GM18867 (cell line): ENCODE data around the gene SLC5A11.

ENCODE experiments used
- ATAC-seq: cut with Tn5 transposase; IDR thresholded peaks from one replicate; pipeline ENCODE4 v1.9.1; 2021; ENCODE audit warnings: mild to moderate bottlenecking, moderate library complexity; ENCODE audit not compliant: unreplicated experiment

The SLC5A11 gene

GRCh38 chr16:24917236-24917635, 71.5 kb downstream of the SLC5A11 start:
- no peak for ATAC-seq

- no peak for ATAC-seq
Observed at GRCh38 chr16:24917891-24918290, 72.1 kb downstream of the SLC5A11 start.

DNA sequence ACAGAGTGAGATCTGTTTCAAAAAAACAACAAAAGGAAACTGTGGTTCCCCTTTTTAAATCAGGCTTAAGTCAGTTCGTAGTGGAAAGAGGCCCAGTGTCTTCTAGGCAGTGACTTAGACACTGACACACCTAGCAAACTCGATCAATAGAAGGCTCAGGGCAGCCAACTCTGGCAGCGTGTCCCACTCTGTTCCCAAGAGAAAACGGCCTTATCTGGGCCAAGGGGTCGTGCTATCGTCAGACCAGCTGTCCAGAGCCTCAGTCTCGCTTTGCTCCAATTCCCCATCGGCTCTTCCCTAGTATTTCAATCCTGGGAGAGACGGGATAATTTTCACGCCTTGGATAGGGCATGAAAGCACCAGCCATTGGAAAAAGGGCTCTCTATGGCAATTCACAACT, 72.9 kb downstream of the SLC5A11 start:
- no peak for ATAC-seq

- no peak for ATAC-seq
Observed at GRCh38 chr16:24919536-24919935, 73.8 kb downstream of the SLC5A11 start.

- no peak for ATAC-seq
Observed at GRCh38 chr16:24920568-24920967, 74.8 kb downstream of the SLC5A11 start.

DNA sequence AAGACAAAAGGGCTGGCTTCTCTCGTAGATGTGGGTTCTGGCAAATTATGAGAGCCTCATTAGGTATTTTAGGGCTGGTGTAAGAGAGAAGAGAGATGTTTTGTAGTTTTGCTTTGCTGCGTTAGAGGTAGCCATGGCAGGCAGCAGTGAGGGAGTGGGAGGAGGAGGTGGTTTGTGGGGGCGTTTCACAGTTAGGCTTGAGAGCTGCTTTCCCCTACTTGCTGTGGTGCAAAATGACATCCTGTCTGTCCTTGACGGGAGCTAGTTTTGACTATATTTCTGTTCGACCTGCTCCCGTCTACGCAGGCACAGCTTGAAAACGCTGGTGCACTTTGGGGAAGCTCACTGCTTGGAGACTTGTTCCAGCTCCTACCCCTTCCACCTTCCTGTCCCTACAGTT, 75.5 kb downstream of the SLC5A11 start:
- ATAC-seq: no peak

GRCh38 chr16:24925163-24925562, 79.4 kb downstream of the SLC5A11 start:
- no peak for ATAC-seq

DNA sequence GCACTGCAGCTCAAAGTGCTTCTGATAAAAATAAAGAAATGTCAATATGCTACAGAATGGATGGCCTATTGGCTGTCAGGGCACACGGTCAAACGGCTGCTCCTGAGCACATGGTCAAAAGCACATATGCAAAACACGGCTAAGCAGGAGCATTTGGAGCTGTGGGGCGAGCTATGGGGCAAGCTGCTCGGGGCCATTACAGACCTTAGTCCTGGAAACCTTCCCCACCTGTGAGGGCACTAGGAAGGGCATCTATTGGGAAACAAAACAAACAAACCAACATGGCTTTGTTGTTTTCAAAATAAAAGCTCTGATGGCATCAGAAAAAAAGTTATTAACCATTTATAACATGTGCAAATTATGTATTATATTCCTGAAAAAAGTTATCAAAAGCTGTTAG, 83.6 kb downstream of the SLC5A11 start:
- no peak for ATAC-seq

GRCh38 chr16:24930440-24930839, 84.7 kb downstream of the SLC5A11 start:
- ATAC-seq: no peak

- no peak for ATAC-seq
Observed at GRCh38 chr16:24931091-24931490, 85.3 kb downstream of the SLC5A11 start.

DNA sequence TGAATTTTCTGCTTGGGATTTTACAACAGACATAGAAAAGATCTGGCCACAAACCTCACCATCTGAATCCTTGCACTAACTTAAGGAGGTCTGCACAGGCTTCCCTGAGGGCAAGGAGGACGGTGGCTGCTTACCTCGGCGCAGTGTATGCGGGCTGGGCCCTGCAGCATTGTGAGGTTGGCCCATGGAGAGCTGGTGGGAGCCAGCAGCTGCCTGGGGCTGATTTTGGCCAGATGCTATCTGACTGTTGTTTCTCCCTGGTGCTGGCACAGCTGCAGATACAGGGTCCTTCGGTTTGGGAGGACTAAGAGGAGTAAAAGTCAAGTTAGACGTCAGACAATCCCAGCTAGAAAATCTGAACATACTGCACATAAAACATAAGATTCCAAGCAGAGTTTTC, 89.6 kb downstream of the SLC5A11 start:
- ATAC-seq: no peak

DNA sequence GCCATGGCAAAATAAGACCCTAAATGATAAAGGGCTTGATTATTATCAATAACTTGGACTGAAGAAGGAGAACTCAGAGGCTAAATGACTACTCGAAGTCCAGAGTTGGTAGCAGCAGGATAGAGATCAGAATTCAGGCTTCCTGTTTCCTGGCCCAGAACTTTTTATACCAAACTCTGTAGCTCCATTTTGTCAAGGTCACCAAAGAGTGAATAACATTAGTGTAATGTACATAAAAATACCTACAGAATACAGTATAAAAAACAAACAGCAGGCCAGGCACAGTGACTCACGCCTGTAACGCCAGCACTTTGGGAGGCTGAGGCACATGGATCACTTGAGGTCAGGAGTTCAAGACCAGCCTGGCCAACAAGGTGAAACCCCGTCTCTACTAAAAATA, 90.4 kb downstream of the SLC5A11 start:
- ATAC-seq: no peak

- ATAC-seq: no peak
Observed at GRCh38 chr16:24939224-24939623, 93.5 kb downstream of the SLC5A11 start.

DNA sequence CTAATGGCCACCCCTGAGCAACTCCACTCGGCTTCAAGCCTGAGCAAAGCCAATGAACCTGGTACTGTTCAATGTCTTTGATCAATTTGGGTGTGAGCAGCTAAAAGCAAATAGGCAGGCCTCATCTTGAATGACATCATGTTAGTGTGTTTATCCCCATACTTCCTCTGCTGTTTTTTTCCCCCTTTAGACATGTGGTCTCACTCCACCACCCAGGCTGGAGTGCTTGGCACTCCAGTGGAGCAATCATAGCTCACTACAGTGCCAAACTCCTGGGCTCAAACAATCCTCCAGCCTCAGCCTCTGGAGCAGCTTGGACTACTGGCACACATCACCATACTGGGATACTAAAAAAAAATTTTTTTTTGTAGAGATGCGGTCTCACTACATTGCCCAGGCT, 94.0 kb downstream of the SLC5A11 start:
- ATAC-seq: no peak

GRCh38 chr16:24943471-24943870, 97.7 kb downstream of the SLC5A11 start:
- ATAC-seq: no peak

DNA sequence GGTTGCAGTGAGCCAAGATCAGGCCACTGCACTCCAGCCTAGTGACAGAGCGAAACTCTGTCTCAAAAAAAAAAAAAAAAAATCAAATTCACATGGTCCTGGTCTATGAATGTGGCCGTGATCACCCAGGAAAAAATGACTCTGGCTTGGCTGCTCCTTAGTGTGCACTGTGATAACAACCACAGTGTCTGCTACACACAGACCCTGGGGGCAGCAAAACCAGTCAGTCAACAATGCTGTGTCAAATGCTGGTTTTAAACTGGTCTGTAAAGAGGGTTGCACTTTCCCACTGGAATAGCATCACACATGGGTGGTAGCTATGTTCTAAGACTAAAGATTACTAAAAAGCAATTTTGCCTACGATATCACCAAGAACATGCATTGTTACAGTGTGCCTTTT, 98.4 kb downstream of the SLC5A11 start:
- ATAC-seq: no peak

GRCh38 chr16:24946155-24946554, 100.4 kb downstream of the SLC5A11 start:
- ATAC-seq: no peak

DNA sequence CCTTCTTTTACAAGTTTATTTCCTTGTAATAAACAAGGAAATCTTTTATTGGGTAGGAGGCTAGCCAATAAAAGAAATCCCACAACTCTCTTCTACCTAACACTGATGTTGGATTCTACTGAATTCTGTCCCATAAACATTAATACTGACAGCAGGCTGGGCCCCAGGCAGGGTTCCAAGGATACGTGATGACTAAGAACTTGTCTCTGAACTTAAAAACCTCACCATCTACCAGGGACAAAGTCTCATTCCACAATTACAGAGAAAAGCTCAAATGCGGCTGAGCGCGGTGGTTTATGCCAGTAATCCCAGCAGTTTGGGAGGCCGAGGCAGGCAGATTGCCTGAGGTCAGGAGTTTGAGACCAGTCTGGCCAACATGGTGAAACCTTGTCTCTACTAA, 104.5 kb downstream of the SLC5A11 start:
- ATAC-seq: no peak

- no peak for ATAC-seq
Observed at GRCh38 chr16:24953306-24953705, 107.5 kb downstream of the SLC5A11 start.

DNA sequence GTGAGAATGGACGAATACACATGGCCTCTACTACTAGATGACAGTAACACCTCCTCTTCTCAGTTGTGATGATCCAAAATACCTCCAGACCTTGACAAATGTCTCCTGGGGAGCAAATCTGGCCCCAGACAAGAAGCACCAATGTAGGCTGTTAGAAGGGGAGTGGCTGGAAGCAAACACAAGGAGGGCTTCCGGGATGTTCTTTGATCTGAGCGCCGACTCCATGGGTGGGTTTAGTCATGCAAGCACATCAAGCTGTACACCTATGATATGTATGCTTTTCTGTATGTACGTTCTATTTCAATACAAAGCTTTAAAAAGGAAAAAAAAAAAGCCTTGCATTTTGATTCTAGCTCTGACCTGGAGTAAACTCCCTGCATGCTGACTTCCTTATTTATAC, 108.0 kb downstream of the SLC5A11 start:
- no peak for ATAC-seq

DNA sequence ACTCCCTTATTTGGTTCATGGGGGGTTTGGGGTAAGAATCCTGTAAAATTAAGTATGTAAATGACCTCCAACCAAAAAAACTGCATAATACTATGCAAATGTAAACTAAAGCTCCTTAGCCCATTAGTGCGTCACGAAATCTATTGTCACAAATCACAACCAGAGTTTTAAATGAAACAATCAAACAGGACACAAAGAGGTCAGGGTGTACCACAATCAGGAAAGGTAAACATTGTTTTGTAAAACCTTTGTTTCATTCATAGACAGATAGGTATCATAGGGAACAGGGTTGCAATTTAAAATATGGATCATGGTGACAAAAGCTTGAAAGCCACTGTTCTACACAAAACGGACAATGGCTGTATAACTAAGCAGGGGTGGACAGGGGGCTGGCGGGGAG, 108.4 kb downstream of the SLC5A11 start:
- ATAC-seq: no peak

DNA sequence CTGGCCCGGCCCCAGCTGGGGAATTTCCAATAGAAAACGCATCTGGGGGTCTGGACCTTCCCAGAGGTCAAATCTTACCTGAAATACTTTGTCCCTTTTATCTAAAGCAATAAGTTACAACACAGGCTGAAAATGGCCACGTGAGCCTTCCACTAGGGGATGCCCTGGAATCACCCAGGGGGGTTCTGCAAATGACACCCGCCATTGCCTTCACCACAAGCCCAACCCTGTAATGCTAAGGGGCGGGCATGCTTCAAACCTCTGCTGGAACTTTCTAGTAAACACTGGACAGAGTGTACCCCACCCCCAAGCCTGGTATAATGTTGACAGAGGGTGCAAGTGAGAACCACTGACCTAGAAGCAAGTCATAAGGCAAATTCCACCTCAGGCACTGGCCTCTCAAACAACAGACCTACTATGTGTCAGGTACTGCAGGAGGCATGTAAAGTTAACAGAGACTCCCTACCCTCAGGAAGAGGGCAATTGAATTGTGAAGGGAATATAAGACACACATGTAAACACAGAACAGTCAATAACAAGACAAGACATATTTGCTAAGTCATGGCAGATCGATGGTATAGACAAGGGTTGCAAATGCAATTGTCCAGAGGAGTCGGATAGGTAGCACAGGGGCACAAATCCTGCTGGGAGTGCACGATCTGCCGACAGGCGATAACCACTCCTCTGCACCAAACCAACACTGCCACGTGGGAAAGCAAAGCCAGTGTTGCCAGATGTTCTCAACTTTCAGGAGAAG, 110.4 kb downstream of the SLC5A11 start:
- no peak for ATAC-seq

GRCh38 chr16:24957887-24958286, 112.1 kb downstream of the SLC5A11 start:
- no peak for ATAC-seq
